ENCODE results near the gene PALM. TPM values are rescaled to one million over a fixed set of nuclear protein-coding genes. Genes with fewer than 3 reads are reported as not detected.
"Not testable (repeated sequence)": the region's sequence is repeated elsewhere in the genome, so short reads cannot be mapped to it uniquely, and the experiment has no call there.

The PALM gene
- total RNA-seq, 5 donors from 2014 or later (not counting 1 experiment from before 2014, with no cell fraction given) = 0.19 to 0.57 (median 0.41) TPM; not detected in 1

GRCh38 chr19:699885-700284 lies 8.8 kb upstream of the PALM start:
- H3K4me3 ChIP-seq (ENCODE audit: control insufficient read depth in 1 of 2, extremely low read depth in 1 of 2, low read length in 1 of 2); H3K9me3 Mint-ChIP-seq; H3K36me3 ChIP-seq (ENCODE audit: control insufficient read depth in 2 of 2, extremely low read depth in 1 of 2, insufficient read depth in 1 of 2, low read length in 1 of 2); H3K27ac Mint-ChIP-seq; H3K36me3 Mint-ChIP-seq; H3K9me3 ChIP-seq; H3K27ac ChIP-seq (ENCODE audit: low read length); H3K4me3 Mint-ChIP-seq; ATAC-seq (replicated peaks in 1 of 4); POLR2A ChIA-PET: not testable (repeated sequence)
- 57% methylated on average over 7 of the region's 14 CpGs for WGBS (ENCODE audit: insufficient coverage)
- H3K27me3 ChIP-seq (replicated peaks in 1 of 2; ENCODE audit: control insufficient read depth in 2 of 2, extremely low read depth in 1 of 2, insufficient read depth in 2 of 2, low read length in 1 of 2) = peaks cover 0 to 71% of the 10 kb centered on the region in 2 experiments
- peak in 9 of 35 experiments; percentile 5 to 38 (median 10) for DNase-seq
- CTCF ChIA-PET = interaction anchor here in 1 of 2 donors (0.6 kb wide), 2 partner anchors 16 to 18 kb away, joined by 3 read pairs; no protein-coding TSS in a partner anchor
- Mint-ChIP-seq H3K4me1 (peaks cover 9 to 16% (median 9%) of the 10 kb centered on the region in 3 donors), H3K27me3 (peaks cover 7 to 35% of the 10 kb centered on the region in 2 donors)
- H3K4me1 ChIP-seq (ENCODE audit: control insufficient read depth in 1 of 2, extremely low read depth in 1 of 2, insufficient read depth in 2 of 2, low read length in 2 of 2) = peaks cover 0 to 28% of the 10 kb centered on the region in 2 experiments

GRCh38 chr19:702847-703246 lies 5.9 kb upstream of the PALM start:
- H3K27me3 ChIP-seq (replicated peaks in 1 of 2; ENCODE audit: control insufficient read depth in 2 of 2, extremely low read depth in 1 of 2, insufficient read depth in 2 of 2, low read length in 1 of 2) = peaks cover 0 to 69% of the 10 kb centered on the region in 2 experiments
- DNase-seq; H3K9me3 Mint-ChIP-seq; H3K4me3 ChIP-seq (ENCODE audit: control insufficient read depth in 1 of 2, extremely low read depth in 1 of 2, low read length in 1 of 2); H3K36me3 ChIP-seq (ENCODE audit: control insufficient read depth in 2 of 2, extremely low read depth in 1 of 2, insufficient read depth in 1 of 2, low read length in 1 of 2); ATAC-seq (replicated peaks in 1 of 4); H3K36me3 Mint-ChIP-seq; CTCF ChIA-PET; H3K9me3 ChIP-seq; H3K27ac ChIP-seq (ENCODE audit: low read length); POLR2A ChIA-PET; H3K27ac Mint-ChIP-seq: not testable (repeated sequence)
- Mint-ChIP-seq H3K4me3 (peak overlapping the region in 2 of 3 donors; percentile 24 to 57), H3K4me1 (peaks cover 9 to 14% (median 9%) of the 10 kb centered on the region in 3 donors), H3K27me3 (peaks cover 6 to 27% of the 10 kb centered on the region in 2 donors)
- WGBS (ENCODE audit: insufficient coverage) = 100% methylated on average over 1 of the region's 6 CpGs
- peaks cover 0 to 17% of the 10 kb centered on the region in 2 experiments for H3K4me1 ChIP-seq (ENCODE audit: control insufficient read depth in 1 of 2, extremely low read depth in 1 of 2, insufficient read depth in 2 of 2, low read length in 2 of 2)

DNA sequence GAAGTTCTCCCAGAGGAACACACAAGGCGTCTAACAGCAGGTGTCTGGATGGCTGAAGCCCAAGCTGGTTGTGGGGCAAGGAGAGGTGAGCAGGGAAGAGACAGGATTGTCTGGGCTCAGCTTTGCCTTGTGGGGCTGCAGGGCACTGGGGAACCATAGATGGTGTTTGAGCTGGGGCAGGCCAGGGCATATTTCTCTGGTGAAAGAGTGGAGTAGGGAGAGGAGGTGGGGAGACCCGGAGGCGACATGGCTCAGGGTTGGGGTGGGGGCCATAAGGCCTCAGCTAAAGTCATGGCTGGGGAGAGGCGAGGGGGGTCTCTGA lies 5.4 kb upstream of the PALM start:
- peak in 1 of 4 experiments; percentile 5 for ATAC-seq (replicated peaks in 1 of 4)
- no peak overlapping the region for H3K4me3 ChIP-seq (ENCODE audit: control insufficient read depth in 1 of 2, extremely low read depth in 1 of 2, low read length in 1 of 2)

GRCh38 chr19:703651-704446 lies 4.9 kb upstream of the PALM start:
- no peaks in the 10 kb centered on the region for H3K36me3 ChIP-seq (ENCODE audit: control insufficient read depth in 2 of 2, extremely low read depth in 1 of 2, insufficient read depth in 1 of 2, low read length in 1 of 2)

More for the DNA sequence above, 5.4 kb upstream of the PALM start:
- DNase-seq = peak in 1 of 35 experiments; percentile 10
- Histone ChIP-seq H3K27ac (ENCODE audit: low read length) (no peak overlapping the region), H3K36me3 (ENCODE audit: control insufficient read depth in 2 of 2, extremely low read depth in 1 of 2, insufficient read depth in 1 of 2, low read length in 1 of 2) (no peaks in the 10 kb centered on the region), H3K27me3 (replicated peaks in 1 of 2; ENCODE audit: control insufficient read depth in 2 of 2, extremely low read depth in 1 of 2, insufficient read depth in 2 of 2, low read length in 1 of 2) (peaks cover 0 to 69% of the 10 kb centered on the region in 2 experiments), H3K9me3 (no peaks in the 10 kb centered on the region), H3K4me1 (ENCODE audit: control insufficient read depth in 1 of 2, extremely low read depth in 1 of 2, insufficient read depth in 2 of 2, low read length in 2 of 2) (peaks cover 0 to 17% of the 10 kb centered on the region in 2 experiments)
- Mint-ChIP-seq H3K4me1 (peaks cover 9 to 17% (median 9%) of the 10 kb centered on the region in 3 donors), H3K27me3 (peaks cover 4 to 27% of the 10 kb centered on the region in 2 donors), H3K9me3 (no peaks in the 10 kb centered on the region), H3K4me3 (peak overlapping the region in 2 of 3 donors; percentile 24 to 57), H3K36me3 (no peaks in the 10 kb centered on the region), H3K27ac (no peak overlapping the region)
- WGBS (ENCODE audit: insufficient coverage) = 43% methylated on average over 4 of the region's 4 CpGs
- POLR2A ChIA-PET = interaction anchor here in 1 of 2 donors (0.6 kb wide), 1 partner anchor 11 kb away, joined by 4 read pairs; no protein-coding TSS in a partner anchor
- CTCF ChIA-PET = interaction anchor here in 1 of 2 donors (1.0 kb wide), 1 partner anchor 32 kb away, joined by 6 read pairs; no protein-coding TSS in a partner anchor

DNA sequence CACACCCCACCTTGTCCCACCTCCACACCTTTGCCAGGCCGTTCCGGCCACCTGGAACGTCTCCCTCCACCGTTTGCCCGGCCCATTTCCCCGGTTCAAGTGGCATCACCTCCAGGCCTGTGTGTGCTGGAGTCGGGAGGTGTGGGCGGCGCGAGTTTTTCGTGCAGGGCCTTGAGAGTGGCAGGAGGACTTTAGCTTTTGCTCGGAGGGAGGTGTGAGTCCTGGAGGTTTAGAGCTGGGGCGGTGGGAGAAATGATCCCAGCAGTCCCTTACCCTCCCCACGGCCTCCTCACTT lies 4.3 kb upstream of the PALM start:
- H3K27ac ChIP-seq (ENCODE audit: low read length) = no peak overlapping the region
- no peak overlapping the region for H3K4me3 ChIP-seq (ENCODE audit: control insufficient read depth in 1 of 2, extremely low read depth in 1 of 2, low read length in 1 of 2)
- POLR2A ChIA-PET = no interaction called here
- H3K36me3 ChIP-seq (ENCODE audit: control insufficient read depth in 2 of 2, extremely low read depth in 1 of 2, insufficient read depth in 1 of 2, low read length in 1 of 2) = no peaks in the 10 kb centered on the region
- ATAC-seq (replicated peaks in 1 of 4) (no peak), DNase-seq (no peak)
- H3K4me1 Mint-ChIP-seq = peaks cover 9 to 17% (median 9%) of the 10 kb centered on the region in 3 donors
- peaks cover 0 to 18% of the 10 kb centered on the region in 2 experiments for H3K4me1 ChIP-seq (ENCODE audit: control insufficient read depth in 1 of 2, extremely low read depth in 1 of 2, insufficient read depth in 2 of 2, low read length in 2 of 2)
- CTCF ChIA-PET = interaction anchor here in 1 of 2 donors (0.6 kb wide), 1 partner anchor 41 kb away, joined by 4 read pairs; the partner anchor contains the start of gene RNF126
- H3K4me3 Mint-ChIP-seq = peak overlapping the region in 1 of 3 donors; percentile 10
- no peaks in the 10 kb centered on the region for H3K9me3 ChIP-seq
- no peaks in the 10 kb centered on the region for H3K9me3 Mint-ChIP-seq
- H3K36me3 Mint-ChIP-seq = no peaks in the 10 kb centered on the region
- peaks cover 0 to 62% of the 10 kb centered on the region in 2 experiments for H3K27me3 ChIP-seq (replicated peaks in 1 of 2; ENCODE audit: control insufficient read depth in 2 of 2, extremely low read depth in 1 of 2, insufficient read depth in 2 of 2, low read length in 1 of 2)
- H3K27ac Mint-ChIP-seq = no peak overlapping the region
- no CpG with 5 or more reads among the region's 14 CpGs for WGBS (ENCODE audit: insufficient coverage)
- H3K27me3 Mint-ChIP-seq = peaks cover 4 to 22% of the 10 kb centered on the region in 2 donors

More at GRCh38 chr19:703651-704446, 4.9 kb upstream of the PALM start:
- POLR2A ChIA-PET = interaction anchor here in 1 of 2 donors (0.6 kb wide), 1 partner anchor 11 kb away, joined by 4 read pairs; no protein-coding TSS in a partner anchor
- H3K9me3 Mint-ChIP-seq = no peaks in the 10 kb centered on the region
- H3K4me3 ChIP-seq (ENCODE audit: control insufficient read depth in 1 of 2, extremely low read depth in 1 of 2, low read length in 1 of 2) = no peak overlapping the region
- H3K27me3 ChIP-seq (replicated peaks in 1 of 2; ENCODE audit: control insufficient read depth in 2 of 2, extremely low read depth in 1 of 2, insufficient read depth in 2 of 2, low read length in 1 of 2) = peaks cover 0 to 66% of the 10 kb centered on the region in 2 experiments
- H3K36me3 Mint-ChIP-seq = no peaks in the 10 kb centered on the region
- H3K4me1 Mint-ChIP-seq = peaks cover 9 to 17% (median 9%) of the 10 kb centered on the region in 3 donors
- WGBS (ENCODE audit: insufficient coverage) = 3% methylated on average over 28 of the region's 50 CpGs
- H3K4me3 Mint-ChIP-seq = peak overlapping the region in 1 of 3 donors; percentile 57
- peaks cover 0 to 17% of the 10 kb centered on the region in 2 experiments for H3K4me1 ChIP-seq (ENCODE audit: control insufficient read depth in 1 of 2, extremely low read depth in 1 of 2, insufficient read depth in 2 of 2, low read length in 2 of 2)
- no peak overlapping the region for H3K27ac Mint-ChIP-seq
- CTCF ChIA-PET = interaction anchor here in 1 of 2 donors (1.0 kb wide), 1 partner anchor 33 kb away, joined by 6 read pairs; no protein-coding TSS in a partner anchor
- peaks cover 4 to 22% of the 10 kb centered on the region in 2 donors for H3K27me3 Mint-ChIP-seq
- ATAC-seq (replicated peaks in 1 of 4) (peak; percentile 69 to 82 (median 73)), DNase-seq (peak in 34 of 35 experiments; percentile 7 to 78 (median 62))
- no peak overlapping the region for H3K27ac ChIP-seq (ENCODE audit: low read length)
- H3K9me3 ChIP-seq = no peaks in the 10 kb centered on the region

DNA sequence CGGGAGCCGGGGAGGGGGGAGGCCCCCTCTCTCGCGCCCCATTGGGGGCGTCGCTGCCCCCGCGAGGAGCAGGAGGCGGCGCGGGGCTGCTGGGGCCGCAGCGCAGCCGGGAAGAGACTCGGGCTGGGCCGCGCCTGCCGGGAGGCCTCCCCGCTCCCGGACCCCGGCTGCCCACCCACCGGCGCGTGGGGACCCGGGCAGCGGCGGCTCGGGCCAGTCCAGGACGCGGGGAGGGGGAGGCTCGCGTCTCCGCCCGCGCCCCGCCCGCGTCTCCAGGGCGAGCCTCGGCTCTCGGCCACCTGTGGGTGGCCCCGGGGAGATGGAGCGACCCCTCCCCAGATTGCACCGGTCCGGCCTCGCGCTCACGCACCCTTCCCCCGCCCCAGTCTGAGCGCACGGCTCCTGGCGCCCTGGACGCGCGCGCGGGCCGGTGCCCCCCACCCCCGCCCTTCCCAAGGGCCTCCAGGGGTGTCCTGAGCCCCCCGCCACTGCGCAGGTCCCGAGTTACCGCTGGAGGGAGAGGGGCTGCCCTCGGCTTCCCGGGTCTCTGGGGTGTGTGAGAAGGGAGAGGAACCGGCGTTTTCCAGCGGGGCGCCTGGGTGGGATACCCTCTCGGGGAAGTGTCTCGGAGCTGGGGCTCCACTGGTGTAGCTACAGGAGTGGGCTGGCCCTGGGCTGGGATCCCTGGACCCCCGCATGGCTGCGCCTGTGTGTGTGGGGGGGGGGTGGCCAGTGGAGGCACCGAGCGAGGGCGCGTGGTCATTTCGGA lies 645 bp downstream of the PALM start:
- CTCF ChIA-PET = no interaction called here
- DNase-seq (no peak), ATAC-seq (replicated peaks in 1 of 4) (no peak)
- no peak overlapping the region for H3K27ac Mint-ChIP-seq
- H3K27me3 Mint-ChIP-seq = peaks cover 8 to 34% of the 10 kb centered on the region in 2 donors
- Histone ChIP-seq H3K4me1 (ENCODE audit: control insufficient read depth in 1 of 2, extremely low read depth in 1 of 2, insufficient read depth in 2 of 2, low read length in 2 of 2) (peaks cover 0 to 8% of the 10 kb centered on the region in 2 experiments), H3K36me3 (ENCODE audit: control insufficient read depth in 2 of 2, extremely low read depth in 1 of 2, insufficient read depth in 1 of 2, low read length in 1 of 2) (no peaks in the 10 kb centered on the region), H3K4me3 (ENCODE audit: control insufficient read depth in 1 of 2, extremely low read depth in 1 of 2, low read length in 1 of 2) (no peak overlapping the region), H3K27ac (ENCODE audit: low read length) (no peak overlapping the region), H3K9me3 (no peaks in the 10 kb centered on the region), H3K27me3 (replicated peaks in 1 of 2; ENCODE audit: control insufficient read depth in 2 of 2, extremely low read depth in 1 of 2, insufficient read depth in 2 of 2, low read length in 1 of 2) (peaks cover 0 to 67% of the 10 kb centered on the region in 2 experiments)
- peaks cover 0 to 8% (median 4%) of the 10 kb centered on the region in 3 donors for H3K4me1 Mint-ChIP-seq
- 4% methylated on average over 57 of the region's 78 CpGs for WGBS (ENCODE audit: insufficient coverage)
- POLR2A ChIA-PET = no interaction called here
- no peaks in the 10 kb centered on the region for H3K9me3 Mint-ChIP-seq
- no peaks in the 10 kb centered on the region for H3K36me3 Mint-ChIP-seq
- H3K4me3 Mint-ChIP-seq = no peak overlapping the region

Measured in T-cell (primary cell).